WERI-Rb-1 (cell line): ENCODE measurements around the gene KRT84.

ENCODE experiments used
- DNase-seq: peaks from one replicate; pipeline ENCODE4 v3.0.0-alpha.2; 2020
- H3K27ac ChIP-seq: fragments of 250-450 bp; sonication (Bioruptor Pico); 2 replicates; pipeline ENCODE4 v1.5.1; 2020; ENCODE audit warnings: mild to moderate bottlenecking, moderate library complexity
- H3K27me3 ChIP-seq: fragments of 250-450 bp; sonication (Bioruptor Pico); 2 replicates; pipeline ENCODE4 v1.5.1; 2021; ENCODE audit warnings: mild to moderate bottlenecking, low read depth, moderate library complexity; ENCODE audit not compliant: insufficient read depth, severe bottlenecking
- H3K36me3 ChIP-seq: fragments of 250-450 bp; sonication (Bioruptor Pico); 2 replicates; pipeline ENCODE4 v1.5.1; 2020; ENCODE audit warnings: mild to moderate bottlenecking, moderate library complexity
- H3K4me3 ChIP-seq: 2 replicates; pipeline ENCODE4 v1.5.1; 2011; ENCODE audit warnings: low read depth, mild to moderate bottlenecking, control low read depth, low read length
- H3K9me3 ChIP-seq: fragments of 250-450 bp; sonication (Bioruptor Pico); 2 replicates; pipeline ENCODE4 v1.5.1; 2021; ENCODE audit warnings: mild to moderate bottlenecking, moderate library complexity; ENCODE audit not compliant: severe bottlenecking
- TF ChIP-seq, protein P1 (sequence below): IDR thresholded peaks from 2 replicates; pipeline ENCODE4 v1.5.1; 2011; ENCODE audit warnings: low read depth, mild to moderate bottlenecking, control low read depth, inconsistent platforms, low read length

KRT84 gene

GRCh38 chr12:52341066-52341580 is 44.3 kb downstream of the KRT84 start:
- Histone ChIP-seq H3K27ac (no peak overlapping the region), H3K27me3 (no peaks in the 10 kb centered on the region), H3K9me3 (peaks cover 13% of the 10 kb centered on the region), H3K4me3 (no peak overlapping the region), H3K36me3 (no peaks in the 10 kb centered on the region)
- TF ChIP-seq, protein P1, sequence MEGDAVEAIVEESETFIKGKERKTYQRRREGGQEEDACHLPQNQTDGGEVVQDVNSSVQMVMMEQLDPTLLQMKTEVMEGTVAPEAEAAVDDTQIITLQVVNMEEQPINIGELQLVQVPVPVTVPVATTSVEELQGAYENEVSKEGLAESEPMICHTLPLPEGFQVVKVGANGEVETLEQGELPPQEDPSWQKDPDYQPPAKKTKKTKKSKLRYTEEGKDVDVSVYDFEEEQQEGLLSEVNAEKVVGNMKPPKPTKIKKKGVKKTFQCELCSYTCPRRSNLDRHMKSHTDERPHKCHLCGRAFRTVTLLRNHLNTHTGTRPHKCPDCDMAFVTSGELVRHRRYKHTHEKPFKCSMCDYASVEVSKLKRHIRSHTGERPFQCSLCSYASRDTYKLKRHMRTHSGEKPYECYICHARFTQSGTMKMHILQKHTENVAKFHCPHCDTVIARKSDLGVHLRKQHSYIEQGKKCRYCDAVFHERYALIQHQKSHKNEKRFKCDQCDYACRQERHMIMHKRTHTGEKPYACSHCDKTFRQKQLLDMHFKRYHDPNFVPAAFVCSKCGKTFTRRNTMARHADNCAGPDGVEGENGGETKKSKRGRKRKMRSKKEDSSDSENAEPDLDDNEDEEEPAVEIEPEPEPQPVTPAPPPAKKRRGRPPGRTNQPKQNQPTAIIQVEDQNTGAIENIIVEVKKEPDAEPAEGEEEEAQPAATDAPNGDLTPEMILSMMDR, result no peak
- DNase-seq, result no peak

GRCh38 chr12:52338241-52338960 is 47.1 kb downstream of the KRT84 start:
- H3K36me3 ChIP-seq, result no peaks in the 10 kb centered on the region
- TF ChIP-seq, protein P1, result no peak
- H3K27ac ChIP-seq, result no peak overlapping the region
- peaks cover 7% of the 10 kb centered on the region for H3K9me3 ChIP-seq
- DNase-seq, result peak; percentile 65
- H3K27me3 ChIP-seq, result no peaks in the 10 kb centered on the region
- H3K4me3 ChIP-seq, result no peak overlapping the region

DNA sequence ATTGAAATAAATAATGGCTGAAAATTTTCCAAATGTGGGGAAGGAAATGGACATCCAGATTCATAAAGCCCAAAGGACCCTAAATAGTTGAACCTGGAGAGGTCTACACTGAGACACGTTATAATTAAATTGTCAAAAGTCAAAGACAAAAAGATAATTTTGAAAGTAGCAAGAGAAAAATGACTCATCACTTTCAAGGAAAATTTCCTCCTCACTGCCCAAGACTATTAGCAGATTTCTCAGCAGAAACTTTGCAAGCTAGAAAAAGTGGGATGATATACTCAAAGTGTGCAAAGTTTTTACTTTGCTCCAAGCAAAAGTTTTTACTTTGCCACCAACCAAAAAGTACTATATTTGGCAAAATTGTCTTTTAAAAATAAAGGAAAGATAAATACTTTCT is 48.4 kb downstream of the KRT84 start:
- no peak for DNase-seq
- no peak overlapping the region for H3K27ac ChIP-seq

GRCh38 chr12:52336641-52337040 is 48.8 kb downstream of the KRT84 start:
- no peaks in the 10 kb centered on the region for H3K9me3 ChIP-seq
- no peaks in the 10 kb centered on the region for H3K36me3 ChIP-seq
- no peaks in the 10 kb centered on the region for H3K27me3 ChIP-seq
- DNase-seq, result no peak
- no peak overlapping the region for H3K4me3 ChIP-seq
- H3K27ac ChIP-seq, result no peak overlapping the region
- TF ChIP-seq, protein P1, result no peak

More for the DNA sequence above, 48.4 kb downstream of the KRT84 start:
- Histone ChIP-seq H3K4me3 (no peak overlapping the region), H3K36me3 (no peaks in the 10 kb centered on the region), H3K27me3 (no peaks in the 10 kb centered on the region), H3K9me3 (no peaks in the 10 kb centered on the region)
- TF ChIP-seq, protein P1, result no peak

GRCh38 chr12:52335598-52336262 is 49.7 kb downstream of the KRT84 start:
- DNase-seq, result no peak
- no peaks in the 10 kb centered on the region for H3K36me3 ChIP-seq
- TF ChIP-seq, protein P1, result no peak

More at GRCh38 chr12:52335598-52336262, 49.7 kb downstream of the KRT84 start:
- Histone ChIP-seq H3K27me3 (no peaks in the 10 kb centered on the region), H3K4me3 (no peak overlapping the region), H3K9me3 (no peaks in the 10 kb centered on the region), H3K27ac (no peak overlapping the region)
